Stimulated activated CD4-positive, alpha-beta T cell treated with anti-CD3 and anti-CD28 coated beads, TNF-alpha, amount 100 ng/mL, for 24 hours (primary cell): Measurements from ENCODE around the gene SCYGR5.
"Not testable (repeated sequence)": the region's sequence is repeated elsewhere in the genome, so short reads cannot be mapped to it uniquely, and the experiment has no call there.

ENCODE experiments used
- DNase-seq, 3 experiments: peaks; one replicate each; pipeline ENCODE4 v3.0.0-alpha.2; 2020; ENCODE audit warnings: low read depth in 3 of 3

The SCYGR5 gene, protein sequence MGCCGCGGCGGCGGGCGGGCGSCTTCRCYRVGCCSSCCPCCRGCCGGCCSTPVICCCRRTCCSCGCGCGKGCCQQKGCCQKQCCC

DNA sequence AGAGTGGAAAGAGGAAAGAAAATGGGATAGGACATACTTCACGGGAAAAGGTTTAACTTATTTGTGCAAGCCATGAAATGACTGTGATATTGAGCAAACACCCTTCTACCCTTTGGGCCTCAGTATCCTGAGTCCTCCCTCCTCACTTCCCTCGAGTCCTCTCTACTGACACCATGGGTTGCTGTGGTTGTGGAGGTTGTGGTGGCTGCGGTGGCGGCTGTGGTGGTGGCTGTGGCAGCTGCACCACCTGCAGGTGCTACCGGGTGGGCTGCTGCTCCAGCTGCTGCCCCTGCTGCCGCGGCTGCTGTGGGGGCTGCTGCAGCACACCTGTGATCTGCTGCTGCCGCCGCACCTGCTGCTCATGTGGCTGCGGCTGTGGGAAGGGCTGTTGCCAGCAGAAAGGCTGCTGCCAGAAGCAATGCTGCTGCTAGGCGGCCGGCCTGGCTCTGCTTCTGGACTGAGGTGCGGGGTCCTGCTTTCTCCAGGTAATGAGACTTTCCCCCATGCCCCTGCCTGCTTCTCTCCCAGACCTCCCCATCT is at the start of gene SCYGR5:
Gene SCYGR5, plus strand, starts transcription at position 174 of the 540 bp plus-strand sequence. Its CDS starts 0 bp downstream, at position 174.
- DNase-seq = not testable (repeated sequence)

DNA sequence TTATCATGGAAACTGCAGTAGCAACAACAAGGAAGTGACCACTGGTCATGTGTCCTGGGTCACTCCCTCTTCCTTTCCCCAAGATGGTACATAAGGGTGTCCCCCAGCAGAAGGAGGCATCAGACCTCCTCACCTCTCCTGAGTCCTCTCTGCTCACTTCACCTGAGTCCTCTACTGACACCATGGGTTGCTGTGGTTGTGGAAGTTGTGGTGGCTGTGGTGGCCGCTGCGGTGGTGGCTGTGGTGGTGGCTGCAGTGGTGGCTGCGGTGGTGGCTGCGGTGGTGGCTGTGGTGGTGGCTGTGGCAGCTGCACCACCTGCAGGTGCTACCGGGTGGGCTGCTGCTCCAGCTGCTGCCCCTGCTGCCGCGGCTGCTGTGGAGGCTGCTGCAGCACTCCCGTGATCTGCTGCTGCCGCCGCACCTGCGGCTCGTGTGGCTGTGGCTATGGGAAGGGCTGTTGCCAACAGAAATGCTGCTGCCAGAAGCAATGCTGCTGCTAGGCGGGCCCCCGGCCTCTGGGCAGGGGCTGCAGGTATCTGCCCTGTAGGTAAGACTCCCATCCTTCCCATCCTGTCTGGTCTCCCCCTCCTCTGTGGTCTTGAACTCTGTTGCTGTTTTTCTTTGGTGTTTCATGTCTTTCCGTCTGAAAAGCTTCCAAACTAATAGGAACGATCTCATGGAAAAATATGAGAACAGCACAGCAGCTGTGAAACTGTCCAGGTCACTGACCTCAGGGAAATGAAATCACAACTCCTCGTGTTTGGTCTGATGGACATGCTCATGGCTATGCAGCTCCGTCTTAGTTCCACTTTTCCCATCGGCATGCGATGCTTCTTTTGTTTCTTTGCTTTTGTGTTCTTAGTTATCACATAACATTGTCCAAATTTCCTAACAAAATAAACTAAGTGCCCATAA is 49.0 kb upstream of the SCYGR5 start, which contains the start of gene SCYGR4:
Gene SCYGR4, plus strand, starts transcription at position 183 of the 915 bp plus-strand sequence. Its CDS starts 0 bp downstream, at position 183.
- no peak for DNase-seq

DNA sequence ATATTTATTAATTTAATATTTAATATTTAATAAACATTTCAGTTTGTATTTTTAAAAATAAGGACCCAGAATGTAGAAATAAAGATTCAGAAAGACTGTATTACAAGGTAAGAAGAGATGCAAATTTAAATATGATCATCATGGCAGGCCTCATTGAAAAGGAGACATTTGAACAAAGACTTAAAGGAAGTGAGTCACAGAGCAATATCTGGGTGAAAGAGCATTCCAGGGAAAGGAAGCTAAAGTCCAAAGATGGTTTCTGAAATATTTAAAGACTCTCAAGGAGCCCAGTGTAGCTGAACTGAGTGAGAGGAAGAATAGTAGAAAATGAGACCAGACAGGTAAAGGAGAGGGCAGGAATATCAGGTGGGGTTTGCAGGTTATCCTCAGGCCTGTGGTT is 43.4 kb upstream of the SCYGR5 start:
- no peak for DNase-seq

DNA sequence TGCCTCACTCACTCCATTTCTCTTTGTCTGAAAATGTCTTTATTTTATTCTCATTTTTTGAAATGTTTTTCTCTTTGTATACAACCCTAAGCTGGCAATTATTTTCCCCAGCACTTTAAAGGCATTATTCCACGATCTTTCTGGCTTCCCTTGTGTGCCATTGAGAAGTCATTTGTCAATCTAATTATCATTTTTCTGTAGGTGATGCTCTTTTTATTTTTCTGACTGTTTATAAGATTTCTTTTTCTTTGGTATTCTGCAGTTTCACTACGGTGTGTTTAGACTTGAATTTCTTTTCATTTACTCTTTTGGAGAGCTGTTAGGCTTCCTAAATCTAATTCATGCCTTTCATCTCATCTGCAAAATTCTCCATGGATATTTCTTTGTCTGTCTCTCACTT is 41.2 kb upstream of the SCYGR5 start:
- DNase-seq = no peak

DNA sequence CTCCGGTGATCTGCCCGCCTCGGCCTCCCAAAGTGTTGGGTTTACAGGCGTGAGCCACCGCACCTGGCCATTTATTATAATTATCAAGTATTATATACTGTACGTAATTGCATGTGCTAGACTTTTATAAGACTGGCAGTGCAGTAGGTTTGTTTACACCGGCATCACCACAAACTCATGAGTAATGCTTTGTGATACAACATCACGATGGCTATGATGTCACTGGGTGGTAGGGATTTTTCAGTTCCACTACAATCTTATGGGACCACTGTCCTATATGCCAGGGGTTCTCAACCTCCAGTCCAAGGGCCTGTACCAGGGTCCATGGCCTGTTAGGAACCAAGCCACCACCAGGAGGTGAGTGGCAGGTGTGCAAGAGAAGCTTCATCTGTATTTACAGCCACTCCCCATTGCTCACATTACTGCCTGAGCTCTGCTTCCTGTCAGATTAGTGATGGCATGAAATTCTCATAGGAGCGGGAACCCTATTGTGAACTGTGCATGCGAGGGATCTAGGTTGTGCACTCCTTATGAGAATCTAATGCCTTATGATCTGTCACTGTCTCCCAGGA is 39.9 kb upstream of the SCYGR5 start:
- no peak for DNase-seq

DNA sequence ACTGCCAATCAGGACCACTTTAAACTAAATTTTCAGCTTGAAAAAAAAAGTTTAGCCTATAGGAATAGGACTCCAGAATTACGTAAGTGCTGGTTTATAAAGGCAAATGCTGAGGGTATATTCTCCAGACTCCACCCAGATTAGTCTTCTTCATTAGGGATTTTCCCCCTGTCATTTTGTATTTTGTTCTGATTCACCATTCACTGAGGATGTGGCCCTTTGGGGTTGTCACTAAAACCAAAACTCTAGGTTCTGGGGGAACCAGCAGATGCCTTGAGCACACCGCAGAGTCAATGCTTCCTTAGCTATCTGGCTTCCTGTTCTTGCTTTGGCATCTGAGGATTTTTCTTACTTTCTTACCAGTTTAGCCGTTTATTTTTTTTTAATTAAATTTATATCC is 38.8 kb upstream of the SCYGR5 start:
- no peak for DNase-seq

DNA sequence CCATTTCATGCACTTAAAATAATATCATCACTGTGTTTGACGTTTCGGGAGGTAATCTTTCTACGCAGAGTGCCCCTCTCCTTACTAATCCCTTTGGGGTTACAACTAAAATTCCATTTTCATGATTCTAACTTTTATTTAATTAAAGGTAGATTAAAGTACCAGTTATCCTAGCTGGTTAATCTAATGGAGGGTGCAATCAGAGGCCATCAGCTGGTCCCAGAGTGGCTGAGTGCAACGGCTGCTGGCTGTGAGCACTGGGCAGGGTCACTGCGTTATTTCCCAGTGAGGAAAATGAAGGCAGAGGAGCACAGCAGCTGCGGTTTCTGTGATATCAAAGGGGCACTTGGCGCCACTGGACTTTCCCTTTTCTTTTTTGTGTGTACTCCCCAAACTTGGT is 37.2 kb upstream of the SCYGR5 start:
- no peak for DNase-seq

DNA sequence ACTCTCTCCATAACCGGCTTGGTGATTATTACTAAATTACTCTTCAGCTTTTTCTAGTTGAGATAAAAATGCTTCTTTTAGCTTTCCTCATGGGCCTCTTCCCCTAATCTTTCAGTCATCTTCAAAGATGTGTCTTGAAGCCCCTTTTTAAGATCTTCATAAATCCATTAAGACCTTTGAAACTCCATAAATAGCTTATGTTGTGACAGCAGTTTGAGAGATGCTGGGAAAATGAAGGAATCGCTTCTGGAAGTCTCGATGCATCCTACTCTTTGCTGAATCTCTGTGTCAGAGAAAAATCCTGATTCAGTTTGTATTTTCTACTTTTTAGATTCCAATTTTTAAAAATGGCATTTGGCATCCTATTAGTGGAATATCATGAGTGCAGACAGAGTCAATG is 36.3 kb upstream of the SCYGR5 start:
- DNase-seq = no peak

DNA sequence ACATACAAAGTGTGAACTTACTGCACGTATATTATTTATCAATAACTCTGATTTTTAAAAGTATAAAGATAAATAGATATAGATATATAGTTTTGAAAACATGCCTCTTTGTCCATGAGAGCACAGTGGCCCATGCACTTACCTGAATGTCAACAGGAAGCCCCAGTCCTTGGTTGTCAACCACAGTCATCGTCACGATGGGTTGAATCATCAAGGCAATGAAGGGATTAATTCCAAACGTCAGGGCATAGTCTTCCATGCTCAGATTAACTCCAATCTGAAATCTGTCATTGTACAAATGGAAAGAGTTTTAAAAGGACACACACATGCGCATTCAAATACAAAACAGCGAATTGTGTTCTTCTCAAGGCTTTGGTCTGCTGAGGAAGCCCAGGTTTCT is 33.8 kb upstream of the SCYGR5 start:
- DNase-seq = no peak

DNA sequence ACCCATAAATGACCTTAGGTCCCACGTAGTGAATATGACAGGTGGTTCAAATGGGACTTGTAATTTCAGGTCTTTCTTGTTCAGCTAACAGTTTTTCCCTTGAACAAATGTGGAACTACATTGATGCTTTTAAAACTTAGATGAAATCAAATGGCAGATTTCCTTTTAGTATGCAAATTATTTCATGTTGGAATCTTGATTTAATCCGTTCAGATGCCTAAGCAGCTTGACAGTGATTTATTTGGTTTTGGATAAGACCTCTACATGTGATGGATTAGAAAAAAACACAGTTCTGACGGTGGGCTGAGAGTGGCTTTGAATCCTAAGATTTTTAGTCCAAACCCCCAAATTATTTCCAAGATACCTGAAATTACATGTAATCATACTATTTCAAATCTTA is 32.4 kb upstream of the SCYGR5 start:
- DNase-seq = no peak

DNA sequence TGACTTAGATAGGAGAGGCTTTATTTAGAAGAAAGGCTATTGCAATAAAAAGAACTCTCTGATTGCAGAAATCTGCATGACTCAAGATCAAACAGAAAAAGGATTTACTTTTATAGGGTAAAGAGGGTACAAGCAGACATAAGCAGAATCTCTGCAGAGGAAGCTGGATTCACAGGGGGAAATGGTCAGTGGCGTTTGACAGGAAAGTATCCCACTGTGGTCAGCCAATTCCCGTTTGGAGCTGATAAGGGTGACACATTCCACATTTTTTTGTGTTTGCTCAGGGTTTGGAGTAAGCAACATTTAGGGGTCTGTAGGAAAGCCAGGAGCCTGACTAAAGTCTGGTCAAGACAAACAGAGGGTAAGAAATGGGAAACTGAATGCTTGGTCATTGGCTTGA is 23.9 kb upstream of the SCYGR5 start:
- DNase-seq = no peak

DNA sequence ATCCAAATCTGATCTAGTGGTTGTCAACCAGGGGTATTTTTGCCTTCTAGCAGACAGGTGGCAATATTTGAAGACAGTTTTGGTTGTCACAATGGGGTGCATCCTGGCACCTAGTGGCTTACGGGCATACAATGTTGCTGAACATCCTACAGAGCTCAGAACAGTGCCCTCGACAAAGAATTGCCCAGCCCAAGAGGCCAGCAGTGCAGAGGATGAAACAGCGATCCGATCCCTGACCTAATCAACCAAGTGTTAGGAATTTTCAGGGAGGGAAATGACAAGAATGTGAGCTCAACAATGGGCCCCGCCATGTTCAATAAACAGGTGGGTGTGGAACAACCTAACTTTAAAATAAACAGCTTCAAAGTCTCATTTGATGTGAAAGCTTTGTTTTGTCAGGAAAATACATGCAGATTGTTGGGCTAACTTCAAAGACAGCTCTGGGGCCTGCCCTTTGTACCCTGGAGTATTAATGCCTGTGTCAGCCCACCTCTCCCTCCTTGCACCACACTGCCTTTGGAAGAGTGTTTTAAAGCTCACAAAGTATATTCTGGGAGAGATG is 22.5 kb upstream of the SCYGR5 start:
- DNase-seq = no peak

DNA sequence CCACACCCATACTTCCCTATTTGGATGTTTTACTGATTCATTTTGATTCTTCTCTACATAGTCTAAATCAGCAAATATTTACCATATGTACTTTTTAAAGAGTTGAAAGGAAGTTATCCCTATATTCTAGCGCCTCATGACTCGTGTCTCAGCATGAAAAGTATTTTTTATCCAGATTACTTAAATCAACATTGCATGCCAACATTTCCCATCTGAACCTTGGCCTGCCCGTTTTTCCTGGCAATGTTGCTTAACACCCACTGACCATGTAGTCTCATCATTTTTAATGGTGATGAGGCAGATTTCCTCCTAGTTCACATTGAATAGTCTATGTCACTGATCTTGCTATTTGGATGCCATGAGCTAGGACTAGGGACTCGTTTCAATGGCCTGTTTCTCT is 13.2 kb upstream of the SCYGR5 start:
- no peak for DNase-seq

DNA sequence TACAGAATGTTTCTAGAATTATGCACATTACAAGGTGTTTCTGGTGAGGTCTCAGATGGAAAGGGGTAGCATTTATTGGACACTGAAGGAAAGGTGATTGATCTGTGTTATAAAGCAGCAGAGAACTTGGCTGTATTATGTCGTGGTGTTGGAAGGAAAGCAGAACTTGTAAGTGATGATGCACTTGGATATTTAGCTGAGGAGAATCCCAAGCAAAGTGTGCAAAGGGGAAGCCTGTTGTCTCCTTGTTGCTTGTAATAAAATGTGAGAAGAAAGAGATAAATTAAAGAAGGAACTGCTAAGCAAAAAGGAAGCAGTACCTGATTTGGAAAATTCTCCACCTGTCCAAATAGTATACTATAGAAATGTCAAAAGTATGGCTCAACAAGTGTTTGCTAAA is 12.2 kb upstream of the SCYGR5 start:
- DNase-seq = no peak

DNA sequence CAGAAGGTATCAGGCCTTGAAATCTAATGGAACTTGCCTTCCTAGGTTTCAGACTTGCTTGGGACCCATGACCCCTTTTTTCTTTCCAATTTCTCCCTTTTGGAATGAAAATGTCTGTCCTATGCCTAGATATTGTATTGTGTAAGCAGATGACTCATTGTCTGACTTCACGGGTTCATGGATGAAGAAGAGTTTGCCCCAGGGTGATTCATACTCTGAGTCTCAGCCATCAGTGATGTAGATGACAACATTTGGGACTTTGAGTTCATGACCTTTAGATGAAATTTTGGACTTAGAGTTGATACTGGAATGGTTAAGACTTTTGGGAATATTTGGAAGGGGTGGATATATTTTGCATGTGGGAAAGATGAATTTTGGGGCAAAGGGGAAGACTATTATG is 11.2 kb upstream of the SCYGR5 start:
- DNase-seq = no peak

DNA sequence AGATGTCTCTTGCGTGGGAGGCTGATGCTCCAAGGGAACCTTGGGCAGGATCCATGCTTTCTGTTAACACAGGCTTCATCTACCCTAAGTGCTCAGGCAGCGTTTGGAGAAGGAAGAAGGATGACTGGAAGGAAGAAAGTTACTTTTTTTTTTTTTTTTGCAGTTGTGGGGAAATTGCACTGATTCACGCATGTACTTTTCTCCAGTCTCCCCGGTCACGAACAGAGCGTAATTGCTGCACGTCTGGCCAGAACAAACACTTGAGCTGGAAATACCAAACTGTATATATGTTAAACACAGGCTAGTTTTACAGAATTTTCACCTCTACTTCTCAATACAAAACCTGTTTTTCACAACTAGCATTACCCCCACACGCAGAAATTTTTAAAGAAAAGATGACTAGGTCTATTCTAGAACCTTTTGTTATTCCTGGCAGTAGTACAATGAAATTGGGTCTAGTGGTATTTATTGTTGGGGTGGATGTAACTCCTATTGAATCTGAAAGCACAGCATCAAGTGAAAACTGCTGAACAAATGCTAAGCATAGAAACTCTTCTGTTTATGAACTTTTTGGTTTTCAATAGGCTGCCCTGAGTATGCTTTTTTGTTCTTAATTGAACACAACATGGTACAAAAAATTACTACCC is 9.3 kb upstream of the SCYGR5 start:
- DNase-seq = no peak

DNA sequence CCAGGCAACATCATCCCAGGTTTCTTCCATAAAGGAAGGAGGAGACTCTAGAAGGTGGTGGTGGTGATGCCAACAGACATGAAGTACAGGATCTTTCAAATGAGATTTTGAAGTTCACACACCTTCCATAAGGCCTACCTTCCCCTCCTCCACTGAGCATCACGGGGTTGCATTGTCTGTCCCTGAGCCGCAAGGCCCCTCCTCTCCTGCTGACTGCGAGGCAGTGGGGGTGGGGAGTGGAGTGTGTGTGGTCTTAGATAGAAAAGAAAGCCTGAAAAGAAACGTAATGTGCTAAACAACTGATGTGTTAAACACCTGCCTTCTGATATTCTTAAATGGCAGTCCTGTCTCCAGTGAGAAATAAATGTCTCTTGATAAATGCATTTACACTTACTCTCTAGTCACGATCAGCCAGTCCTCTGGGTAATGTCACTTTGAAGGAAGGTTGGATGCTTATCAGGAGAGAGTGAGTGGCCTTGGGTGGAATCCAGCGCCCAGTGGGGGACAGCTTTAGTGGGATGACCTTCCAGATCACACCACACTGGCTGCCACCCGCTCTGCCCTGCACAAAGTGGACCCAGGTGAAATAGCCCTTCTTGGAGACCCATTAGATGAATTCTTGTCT is 5.5 kb upstream of the SCYGR5 start:
- DNase-seq = no peak

DNA sequence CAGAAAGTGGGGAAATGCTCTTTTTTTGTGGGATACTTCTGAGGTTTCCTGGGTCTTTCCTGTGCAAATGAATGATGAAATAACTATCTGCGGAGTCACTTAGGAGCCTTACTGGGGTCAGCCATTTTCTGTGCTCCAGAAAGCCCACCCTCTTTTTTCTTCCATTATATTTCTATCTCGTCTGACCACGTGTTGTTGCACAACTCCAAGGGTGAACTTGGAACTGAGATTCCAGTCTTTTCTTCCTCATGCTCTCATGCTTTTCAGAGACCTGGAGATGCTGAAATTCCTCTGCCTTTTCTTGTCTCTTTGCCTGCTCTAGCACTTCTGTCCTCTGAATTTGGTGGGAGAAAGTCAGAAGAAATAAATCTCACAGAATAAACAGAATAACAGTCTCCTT is 4.8 kb upstream of the SCYGR5 start:
- no peak for DNase-seq

DNA sequence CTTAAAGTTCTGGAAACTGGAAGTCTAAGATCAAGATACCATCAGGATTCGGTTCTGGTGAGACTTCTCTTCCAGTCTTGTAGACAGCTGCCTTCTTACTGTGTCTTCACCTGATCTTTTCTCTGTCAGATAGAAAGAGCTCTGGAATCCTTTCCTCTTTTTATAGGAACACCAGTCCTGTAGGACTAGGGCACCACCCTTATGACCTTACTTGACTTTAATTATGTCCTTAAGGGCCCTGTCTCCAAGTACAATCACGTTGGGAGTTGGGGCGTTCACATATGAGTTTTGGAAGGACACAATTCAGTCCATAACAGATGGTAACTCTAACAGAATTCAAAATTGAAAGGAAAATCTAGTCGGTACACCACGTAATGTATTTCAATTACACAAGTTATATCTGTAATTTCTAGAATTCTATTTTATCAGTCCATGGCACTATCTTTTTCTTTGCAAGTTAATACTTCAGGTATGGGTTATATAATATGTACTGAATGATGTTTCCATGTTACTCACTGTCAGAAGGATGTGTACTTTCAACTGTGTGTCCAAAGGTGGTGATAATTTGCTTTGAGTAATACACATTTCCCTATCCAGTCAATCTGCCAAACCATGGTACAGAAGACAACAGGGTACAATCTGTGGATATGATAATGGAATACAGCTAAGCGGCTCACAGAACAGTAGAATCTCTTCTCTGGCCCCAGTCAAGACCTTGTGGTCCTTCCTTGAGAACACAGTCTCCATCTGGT is 1.2 kb upstream of the SCYGR5 start:
- no peak for DNase-seq

DNA sequence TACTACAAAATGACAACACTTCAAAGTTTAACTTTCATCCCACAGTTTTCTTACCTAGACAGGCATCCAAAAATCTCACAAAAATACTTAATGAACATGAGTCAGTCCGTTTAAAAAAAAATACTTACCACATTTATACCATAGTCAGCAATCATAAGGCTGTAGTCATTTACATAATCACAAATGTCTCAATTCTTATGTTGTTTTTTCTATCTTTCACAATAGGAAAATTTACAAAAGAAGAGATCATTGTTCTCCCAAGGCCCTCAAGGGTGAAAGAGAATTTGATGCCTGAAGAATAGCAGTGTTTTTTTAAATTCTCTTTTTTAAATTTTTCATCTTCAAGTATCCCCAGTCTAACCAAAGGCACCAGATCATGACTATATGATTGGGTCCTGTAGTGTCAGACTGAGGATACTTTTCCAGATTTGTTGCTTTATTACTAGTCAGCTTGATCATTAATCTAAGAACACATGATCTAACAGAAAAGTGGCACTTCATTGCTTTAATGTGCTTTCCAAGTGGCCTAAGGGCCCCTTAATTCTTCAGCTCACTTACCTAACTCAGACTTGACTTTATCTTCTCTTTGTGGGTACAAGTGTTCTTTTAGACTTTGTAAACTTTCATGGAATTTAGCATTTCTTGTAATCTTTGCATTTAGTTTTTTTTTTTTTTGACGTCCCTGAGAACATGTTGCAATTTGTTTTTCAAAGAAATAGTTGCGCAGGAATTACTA is 4.7 kb downstream of the SCYGR5 start:
- no peak for DNase-seq
